ENCODE data around the gene INTS6.

DNA sequence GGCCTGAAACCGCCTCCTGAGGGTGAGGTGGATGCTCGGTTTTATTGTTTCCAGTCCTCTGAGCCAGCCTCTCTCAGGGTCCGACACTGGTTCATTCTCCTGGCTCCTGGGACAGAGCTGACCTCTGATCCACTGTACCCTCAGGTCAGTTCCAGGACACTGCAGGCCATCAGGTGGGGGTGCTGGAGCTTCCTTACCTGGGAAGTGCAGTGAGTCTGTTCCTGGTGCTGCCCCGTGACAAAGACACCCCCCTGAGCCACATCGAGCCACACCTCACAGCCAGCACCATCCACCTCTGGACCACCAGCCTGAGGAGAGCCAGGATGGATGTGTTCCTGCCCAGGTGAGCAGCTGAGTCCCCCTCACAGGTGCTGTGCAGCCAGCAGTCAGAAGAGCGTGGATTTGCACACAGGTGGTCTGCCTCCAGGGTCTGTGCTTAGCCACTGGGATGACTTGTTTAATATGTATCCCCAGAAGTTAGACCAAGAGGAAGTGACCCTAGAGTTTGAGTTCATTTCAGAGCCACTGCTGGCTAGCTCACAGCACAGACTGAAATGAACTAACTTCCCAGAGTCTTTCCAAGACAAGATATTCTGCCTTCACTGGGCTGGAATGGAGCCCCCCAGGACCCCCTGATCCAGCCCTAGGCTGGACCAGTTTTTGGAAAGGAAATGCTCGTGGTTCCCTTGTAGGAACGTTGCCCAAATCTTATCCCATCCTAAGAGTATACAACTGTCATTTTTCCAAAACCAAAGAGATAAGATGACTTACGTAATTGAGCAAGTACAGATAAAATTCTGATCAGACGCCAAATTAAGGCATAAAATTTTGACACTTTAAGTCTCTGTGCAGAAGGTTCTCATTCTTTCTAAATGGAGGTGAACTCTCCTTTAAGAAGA is 104.5 kb downstream of the INTS6 start:
- TF ChIP-seq, protein P1, sequence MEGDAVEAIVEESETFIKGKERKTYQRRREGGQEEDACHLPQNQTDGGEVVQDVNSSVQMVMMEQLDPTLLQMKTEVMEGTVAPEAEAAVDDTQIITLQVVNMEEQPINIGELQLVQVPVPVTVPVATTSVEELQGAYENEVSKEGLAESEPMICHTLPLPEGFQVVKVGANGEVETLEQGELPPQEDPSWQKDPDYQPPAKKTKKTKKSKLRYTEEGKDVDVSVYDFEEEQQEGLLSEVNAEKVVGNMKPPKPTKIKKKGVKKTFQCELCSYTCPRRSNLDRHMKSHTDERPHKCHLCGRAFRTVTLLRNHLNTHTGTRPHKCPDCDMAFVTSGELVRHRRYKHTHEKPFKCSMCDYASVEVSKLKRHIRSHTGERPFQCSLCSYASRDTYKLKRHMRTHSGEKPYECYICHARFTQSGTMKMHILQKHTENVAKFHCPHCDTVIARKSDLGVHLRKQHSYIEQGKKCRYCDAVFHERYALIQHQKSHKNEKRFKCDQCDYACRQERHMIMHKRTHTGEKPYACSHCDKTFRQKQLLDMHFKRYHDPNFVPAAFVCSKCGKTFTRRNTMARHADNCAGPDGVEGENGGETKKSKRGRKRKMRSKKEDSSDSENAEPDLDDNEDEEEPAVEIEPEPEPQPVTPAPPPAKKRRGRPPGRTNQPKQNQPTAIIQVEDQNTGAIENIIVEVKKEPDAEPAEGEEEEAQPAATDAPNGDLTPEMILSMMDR (conservative IDR thresholded peaks at IDR 0.05; ENCODE audit: low read depth, low read length), result no peak
- TF ChIP-seq EZH2 (IDR thresholded peaks at IDR 0.05; ENCODE audit: low read length, unreplicated experiment) (no peak), EZH2phosphoT487 (IDR thresholded peaks at IDR 0.05; ENCODE audit: borderline replicate concordance, low read length) (no peak)

Measured in PC-3 (cell line).